ENCODE measurements around the gene CHRNB1.

GRCh38 chr17:7475764-7476422 lies 31.0 kb downstream of the CHRNB1 start:
- no peak for TF ChIP-seq CTCF (IDR thresholded peaks at IDR 0.05)
- TF ChIP-seq POLR2A (IDR thresholded peaks at IDR 0.05): no peak

All from heart left ventricle (tissue), 13 donors.